K562 (cell line): ENCODE measurements around the gene SYVN1. TPM values are rescaled to one million over a fixed set of nuclear protein-coding genes. Genes with fewer than 3 reads are reported as not detected.

Experiments
- CCNT2 ChIP-seq: IDR thresholded peaks from 2 replicates; pipeline ENCODE4 v1.6.1; 2011; ENCODE audit warnings: borderline replicate concordance, low read depth, mild to moderate bottlenecking, moderate library complexity, mixed read lengths, low read length; ENCODE audit not compliant: insufficient read length; ENCODE audit errors: extremely low read depth
- EP400 ChIP-seq: fragments of 450-650 bp; IDR thresholded peaks from 2 replicates; pipeline ENCODE4 v1.6.1; 2017; ENCODE audit warnings: antibody characterized with exemption, mild to moderate bottlenecking, moderate library complexity
- HNRNPL ChIP-seq: fragments of 200-400 bp; formaldehyde crosslinking; IDR thresholded peaks from 2 replicates; pipeline ENCODE4 v1.6.1; 2017; ENCODE audit warnings: low read depth, mild to moderate bottlenecking, low read length
- ILF3 ChIP-seq: fragments of 450-650 bp; IDR thresholded peaks from 2 replicates; pipeline ENCODE4 v1.6.1; 2018; ENCODE audit warnings: antibody characterized with exemption, mild to moderate bottlenecking, moderate library complexity, borderline replicate concordance
- KDM4B ChIP-seq, 2 experiments: fragments of 450-650 bp in 1 of 2; sonication (generic) in 1 of 2; IDR thresholded peaks; 2 replicates each; pipeline ENCODE4 v1.6.1; 2016 to 2017; ENCODE audit warnings: borderline replicate concordance in 2 of 2, antibody characterized with exemption in 1 of 2, low read depth in 1 of 2, mild to moderate bottlenecking in 1 of 2
- KLF13 ChIP-seq: fragments of 450-650 bp; IDR thresholded peaks from 2 replicates; pipeline ENCODE4 v1.6.1; 2016; ENCODE audit warnings: missing genetic modification characterization, low read depth, mild to moderate bottlenecking, missing compliant biosample characterization, moderate library complexity, borderline replicate concordance
- MED1 ChIP-seq: sonication (generic); formaldehyde crosslinking; IDR thresholded peaks from 2 replicates; pipeline ENCODE4 v1.8.1; 2023; ENCODE audit warnings: missing genetic modification reagents, borderline replicate concordance
- NCOR1 ChIP-seq: fragments of 450-650 bp; IDR thresholded peaks from 2 replicates; pipeline ENCODE4 v1.6.1; 2016; ENCODE audit warnings: mild to moderate bottlenecking, moderate library complexity
- PRDM10 ChIP-seq: fragments of 450-650 bp; IDR thresholded peaks from 2 replicates; pipeline ENCODE4 v1.6.1; 2018; ENCODE audit not compliant: partially characterized antibody
- PRMT5 ChIP-seq: sonication (generic); formaldehyde crosslinking; IDR thresholded peaks from 2 replicates; pipeline ENCODE4 v1.5.0; 2020; ENCODE audit warnings: missing genetic modification reagents
- TAF1 ChIP-seq: IDR thresholded peaks from 2 replicates; pipeline ENCODE4 v1.6.1; 2011; ENCODE audit warnings: mild to moderate bottlenecking, low read length, moderate library complexity; ENCODE audit not compliant: insufficient read depth, control insufficient read depth, severe bottlenecking; ENCODE audit errors: extremely low read depth
- TAF7 ChIP-seq: fragments of 450-650 bp; IDR thresholded peaks from 2 replicates; pipeline ENCODE4 v1.6.1; 2016; ENCODE audit warnings: missing genetic modification characterization, missing compliant biosample characterization
- TCF7 ChIP-seq: sonication (generic); IDR thresholded peaks from 2 replicates; pipeline ENCODE4 v1.6.1; 2016; ENCODE audit warnings: antibody characterized with exemption, borderline replicate concordance
- U2AF1 ChIP-seq: fragments of 200-400 bp; formaldehyde crosslinking; optimal IDR thresholded peaks from 2 replicates; pipeline ENCODE3; 2017; ENCODE audit warnings: mild to moderate bottlenecking, low read depth, low read length, moderate library complexity
- ZNF592 ChIP-seq: fragments of 450-650 bp; IDR thresholded peaks from 2 replicates; pipeline ENCODE4 v1.6.1; 2017; ENCODE audit warnings: antibody characterized with exemption, mild to moderate bottlenecking
- ZNF740 ChIP-seq, 3 experiments: fragments of 200-800 bp in 1 of 3; sonication (Bioruptor generic) in 1 of 3; sonication (generic) in 1 of 3; formaldehyde crosslinking in 1 of 3; IDR thresholded peaks; 2 replicates each; pipeline versions ENCODE4 v1.6.1 to v1.8.0; 2016 to 2022; ENCODE audit warnings: mild to moderate bottlenecking in 2 of 3, missing compliant biosample characterization in 2 of 3, missing genetic modification characterization in 2 of 3, missing genetic modification reagents in 1 of 3
- polyA plus RNA-seq, 8 experiments: library from polyadenylated mRNA; depleted of rRNA in 4 of 8; stranded (reverse) in 5 of 8; unstranded in 3 of 8; fragments of >200 nt; fragmentation: Nextera tagmentation in 2 of 8; fragmentation: Illumina TruSeq in 1 of 8; extraction: Ambion mirVana in 2 of 8; extraction: Trizol in 1 of 8; gene quantifications; 2 replicates each; pipeline versions ENCODE4 v1.2.1 to v1.2.3, GENCODE V29; 2011 to 2014; ENCODE audit warnings: inconsistent platforms in 1 of 8, missing spikeins in 1 of 8
- total RNA-seq, 7 experiments: library from RNA; depleted of rRNA in 6 of 7; stranded (reverse); fragments of >200 nt in 6 of 7; fragmentation: Illumina TruSeq in 2 of 7; extraction: Trizol in 2 of 7; gene quantifications; 2 replicates each; pipeline versions ENCODE4 v1.2.1 to v1.2.3, GENCODE V29; 2011 to 2021; ENCODE audit warnings: low replicate concordance in 1 of 7

Gene SYVN1
- total and polyA plus RNA-seq, 9 of the 15 experiments (the other 6 are each of a cell fraction or from before 2014, with no cell fraction given) = 0.41 to 47.4 (median 9.9) TPM

GRCh38 chr11:65112546-65113360 lies 21.6 kb downstream of the SYVN1 start (continued):
- TF ChIP-seq ZNF592 (peak; percentile 62; the same call in 1 of the 2 replicates), HNRNPL (peak; percentile 79; the same call in 1 of the 2 replicates), ZNF740 (CRISPR knock-in tag; IDR thresholded peaks at IDR 0.05) (0 out of 2 replicates have a peak, but pooled peaks have one; percentile 53), ZNF740 (tag; IDR thresholded peaks at IDR 0.05) (no peak), PRDM10 (peak; percentile 66), CCNT2 (peak; percentile 88), PRMT5 (CRISPR knock-in tag) (0 out of 2 replicates have a peak, but pooled peaks have one; percentile 20), U2AF1 (peak; percentile 82), TAF1 (peak; percentile 15), NCOR1 (peak; percentile 45), MED1 (CRISPR knock-in tag) (no peak), KLF13 (tag) (no peak), KDM4B (IDR thresholded peaks at IDR 0.05; ENCODE audit: borderline replicate concordance in 2 of 2, low read depth in 1 of 2) (peak in 1 of 2 experiments; percentile 59; a peak in 1 of 4 replicates), EP400 (peak; percentile 46; the same call in 1 of the 2 replicates), ILF3 (0 out of 2 replicates have a peak, but pooled peaks have one; percentile 78), TAF7 (tag) (0 out of 2 replicates have a peak, but pooled peaks have one; percentile 24), TCF7 (no peak)
